Esophagus squamous epithelium (tissue), 5 donors: Measurements from ENCODE around the gene HNF1B. TPM values are rescaled to one million over a fixed set of nuclear protein-coding genes. Genes with fewer than 3 reads are reported as not detected.

ENCODE experiments used
- DNase-seq: peaks from one replicate; lab custom pipeline; 2025; lab: John Stamatoyannopoulos, UW
- H3K27ac ChIP-seq, 4 donors: fragments of 200-600 bp; sonication (generic); one replicate each; pipeline ENCODE4 v1.5.1; 2016 to 2019; ENCODE audit warnings: mild to moderate bottlenecking in 1 of 4
- H3K27me3 ChIP-seq, 4 donors: fragments of 200-600 bp; sonication (generic); 1 replicate in 3 of 4; 2 replicates in 1 of 4; pipeline versions ENCODE4 v1.5.1 to v1.6.0; 2017 to 2021; ENCODE audit warnings: antibody characterized with exemption in 1 of 4
- H3K36me3 ChIP-seq, 3 donors: fragments of 200-600 bp; sonication (generic); one replicate each; pipeline ENCODE4 v1.5.1; 2016 to 2019
- H3K4me1 ChIP-seq, 3 donors: fragments of 200-600 bp; sonication (generic); one replicate each; pipeline ENCODE4 v1.5.1; 2017 to 2019
- H3K4me3 ChIP-seq, 4 donors: fragments of 200-600 bp; sonication (generic); 1 replicate in 3 of 4; 2 replicates in 1 of 4; pipeline ENCODE4 v1.5.1; 2016 to 2019; ENCODE audit warnings: mild to moderate bottlenecking in 2 of 4, moderate library complexity in 1 of 4
- H3K9me3 ChIP-seq, 3 donors: fragments of 200-600 bp; sonication (generic); one replicate each; pipeline ENCODE4 v1.5.1; 2016 to 2019
- CTCF ChIP-seq, 6 experiments: fragments of 450-650 bp in 4 of 6; fragments of 200-600 bp in 2 of 6; sonication (generic) in 2 of 6; IDR thresholded peaks; one replicate each; pipeline ENCODE4 v1.5.1; 2016 to 2019; ENCODE audit warnings: antibody characterized with exemption in 6 of 6, mild to moderate bottlenecking in 4 of 6, moderate library complexity in 4 of 6
- POLR2A ChIP-seq, 4 donors: fragments of 450-650 bp; IDR thresholded peaks; one replicate each; pipeline ENCODE4 v1.6.1; 2017; ENCODE audit warnings: antibody characterized with exemption in 4 of 4, mild to moderate bottlenecking in 4 of 4, moderate library complexity in 3 of 4
- WGBS, 2 donors: methylation state at CpG; one replicate each; pipeline ENCODE4 v1.1.5; 2018; 5-methylcytosine and 5-hydroxymethylcytosine counted together
- intact Hi-C: fragments of 100-400 bp; cut with DNase I; formaldehyde crosslinking; loops from one replicate; pipeline ENCODE4 v1.15.0; 2022
- total RNA-seq, 4 donors: library from RNA; depleted of rRNA; stranded (reverse); fragments of >200 nt; gene quantifications; one replicate each; pipeline ENCODE4 v1.1.0, GENCODE V29; 2016
- donor health status: DM: yes; HTN: yes; CAD: no.

Gene HNF1B
- total RNA-seq, 4 donors from 2014 or later, result not detected

- H3K27me3 ChIP-seq, result peaks cover 0 to 33% (median 0%) of the 10 kb centered on the region in 4 donors
- no peaks in the 10 kb centered on the region for H3K36me3 ChIP-seq
- H3K9me3 ChIP-seq, result no peaks in the 10 kb centered on the region
- H3K4me1 ChIP-seq, result no peaks in the 10 kb centered on the region
- TF ChIP-seq POLR2A (IDR thresholded peaks at IDR 0.05) (no peak), CTCF (IDR thresholded peaks at IDR 0.05) (no peak)
- H3K27ac ChIP-seq, result no peak overlapping the region
- intact Hi-C loops, result no loop called here
- H3K4me3 ChIP-seq, result no peak overlapping the region
- DNase-seq, result no peak
- WGBS, 2 donors, result 41 to 60% methylated on average over 2 to 3 of the region's 4 CpGs
Observed at GRCh38 chr17:37725601-37726146, 19.2 kb downstream of the HNF1B start.

GRCh38 chr17:37725021-37725595, 19.8 kb downstream of the HNF1B start:
- intact Hi-C loops, result no loop called here
- Histone ChIP-seq H3K4me3 (no peak overlapping the region), H3K36me3 (no peaks in the 10 kb centered on the region), H3K4me1 (no peaks in the 10 kb centered on the region), H3K27ac (no peak overlapping the region), H3K9me3 (no peaks in the 10 kb centered on the region), H3K27me3 (peaks cover 0 to 27% (median 0%) of the 10 kb centered on the region in 4 donors)
- no peak for DNase-seq
- 76 to 78% methylated on average over 3 to 5 of the region's 5 CpGs for WGBS, 2 donors
- no peak for TF ChIP-seq POLR2A (IDR thresholded peaks at IDR 0.05)
- TF ChIP-seq CTCF (IDR thresholded peaks at IDR 0.05), result no peak

GRCh38 chr17:37720989-37721388, 23.9 kb downstream of the HNF1B start:
- peaks cover 0 to 43% (median 0%) of the 10 kb centered on the region in 4 donors for H3K27me3 ChIP-seq
- intact Hi-C loops, result no loop called here
- H3K36me3 ChIP-seq, result no peaks in the 10 kb centered on the region
- no peak overlapping the region for H3K4me3 ChIP-seq
- no peaks in the 10 kb centered on the region for H3K9me3 ChIP-seq
- TF ChIP-seq POLR2A (IDR thresholded peaks at IDR 0.05) (no peak), CTCF (IDR thresholded peaks at IDR 0.05) (no peak)
- 36 to 55% methylated on average over 4 of the region's 4 CpGs for WGBS, 2 donors
- no peak for DNase-seq
- H3K4me1 ChIP-seq, result no peaks in the 10 kb centered on the region
- no peak overlapping the region for H3K27ac ChIP-seq

GRCh38 chr17:37719866-37720265, 25.0 kb downstream of the HNF1B start:
- DNase-seq, result no peak
- intact Hi-C loops, result no loop called here
- peaks cover 0 to 53% (median 0%) of the 10 kb centered on the region in 4 donors for H3K27me3 ChIP-seq
- TF ChIP-seq CTCF (IDR thresholded peaks at IDR 0.05), result no peak
- TF ChIP-seq POLR2A (IDR thresholded peaks at IDR 0.05), result no peak
- H3K36me3 ChIP-seq, result no peaks in the 10 kb centered on the region
- 60 to 87% methylated on average over 2 to 3 of the region's 4 CpGs for WGBS, 2 donors
- H3K27ac ChIP-seq, result no peak overlapping the region
- no peaks in the 10 kb centered on the region for H3K9me3 ChIP-seq
- H3K4me3 ChIP-seq, result no peak overlapping the region
- no peaks in the 10 kb centered on the region for H3K4me1 ChIP-seq

GRCh38 chr17:37718324-37719048, 26.4 kb downstream of the HNF1B start:
- Histone ChIP-seq H3K4me3 (no peak overlapping the region), H3K36me3 (no peaks in the 10 kb centered on the region), H3K27ac (no peak overlapping the region), H3K4me1 (no peaks in the 10 kb centered on the region), H3K9me3 (no peaks in the 10 kb centered on the region), H3K27me3 (peaks cover 0 to 66% (median 0%) of the 10 kb centered on the region in 4 donors)
- TF ChIP-seq POLR2A (IDR thresholded peaks at IDR 0.05) (no peak), CTCF (IDR thresholded peaks at IDR 0.05) (no peak)
- WGBS, 2 donors, result 88 to 90% methylated on average over 3 of the region's 3 CpGs
- no peak for DNase-seq
- intact Hi-C loops, result no loop called here
